Activated naive CD8-positive, alpha-beta T cell treated with anti-CD3 and anti-CD28 coated beads, Interleukin-2, amount 50 U/mL, for 24 hours (primary cell): Measurements from ENCODE around the gene SPACDR.
A peak's percentile ranks its signal among the peaks of the same experiment; 100 is the strongest.

Experiments
- ATAC-seq: fragments of 150-1000 bp; cut with Tn5 transposase; one replicate; pipeline ENCODE4 v1.10.0; 2021
- DNase-seq: peaks from one replicate; pipeline ENCODE4 v3.0.0; 2021
- H3K27ac Mint-ChIP-seq: one replicate; pipeline ENCODE4 v1.8.0; 2021; ENCODE audit warnings: mild to moderate bottlenecking, mixed read lengths
- H3K27me3 Mint-ChIP-seq: one replicate; pipeline ENCODE4 v1.8.0; 2021; ENCODE audit warnings: mixed read lengths
- H3K36me3 Mint-ChIP-seq: one replicate; pipeline ENCODE4 v1.8.0; 2021; ENCODE audit warnings: low read depth, mixed read lengths
- H3K4me1 Mint-ChIP-seq: one replicate; pipeline ENCODE4 v1.8.0; 2021; ENCODE audit warnings: mixed read lengths
- H3K4me3 Mint-ChIP-seq: one replicate; pipeline ENCODE4 v1.8.0; 2021; ENCODE audit warnings: mild to moderate bottlenecking, moderate library complexity, mixed read lengths
- H3K9me3 Mint-ChIP-seq: one replicate; pipeline ENCODE4 v1.8.0; 2021; ENCODE audit warnings: mixed read lengths

The SPACDR gene

DNA sequence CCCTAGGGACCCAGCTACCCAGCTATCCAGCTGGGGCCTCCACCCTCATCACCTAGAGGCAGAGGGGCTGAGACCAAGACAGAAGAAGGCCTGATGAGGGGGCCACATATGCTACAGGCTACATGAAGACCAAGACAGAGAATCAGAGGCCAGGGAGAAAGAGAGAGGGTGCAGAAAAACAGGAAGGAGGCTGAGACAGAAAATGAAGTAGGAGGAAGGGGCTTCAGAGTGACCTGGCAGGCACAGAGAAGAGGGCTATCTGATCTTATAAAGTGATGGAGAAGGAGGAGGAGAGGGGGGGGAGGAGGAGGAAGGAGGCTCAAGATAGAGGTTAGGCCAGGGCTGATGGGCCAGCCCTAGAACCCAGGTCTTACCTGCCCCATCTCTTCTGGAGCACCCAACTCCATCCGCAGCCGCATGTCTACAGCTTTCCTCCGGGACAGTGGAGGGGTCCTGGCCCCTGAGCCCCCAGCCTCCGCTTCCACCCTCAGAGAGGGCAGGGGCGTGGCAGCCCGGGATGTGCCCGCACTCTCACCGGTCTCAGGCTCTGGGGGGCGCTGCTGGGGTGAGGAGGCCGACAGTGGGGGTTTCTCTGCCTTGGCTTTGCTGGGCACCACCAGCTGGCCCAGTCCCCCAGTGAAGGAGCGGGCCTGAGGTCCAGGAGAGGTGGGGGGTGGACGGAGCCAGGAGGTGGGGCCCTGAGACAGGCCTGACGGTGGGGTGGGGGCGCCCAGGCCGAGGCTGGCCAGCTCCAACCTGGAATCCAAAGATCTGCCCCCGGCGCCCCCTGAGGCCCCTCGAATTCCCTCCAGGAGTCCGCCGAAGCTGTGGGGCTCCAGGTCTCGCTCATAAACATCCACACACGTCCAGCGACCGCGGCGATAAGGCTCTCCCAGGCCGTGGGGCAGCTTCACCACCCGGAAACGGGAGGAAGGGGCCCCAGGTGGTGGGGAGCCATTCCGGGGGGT is 13.1 kb upstream of the SPACDR start:
- H3K4me3 Mint-ChIP-seq, result peak overlapping the region; percentile 89
- H3K9me3 Mint-ChIP-seq, result no peaks in the 10 kb centered on the region
- ATAC-seq (no peak), DNase-seq (peak; percentile 80)
- no peaks in the 10 kb centered on the region for H3K27me3 Mint-ChIP-seq
- H3K4me1 Mint-ChIP-seq, result peaks cover 50% of the 10 kb centered on the region
- peak overlapping the region; percentile 88 for H3K27ac Mint-ChIP-seq
- H3K36me3 Mint-ChIP-seq, result peaks cover 16% of the 10 kb centered on the region

DNA sequence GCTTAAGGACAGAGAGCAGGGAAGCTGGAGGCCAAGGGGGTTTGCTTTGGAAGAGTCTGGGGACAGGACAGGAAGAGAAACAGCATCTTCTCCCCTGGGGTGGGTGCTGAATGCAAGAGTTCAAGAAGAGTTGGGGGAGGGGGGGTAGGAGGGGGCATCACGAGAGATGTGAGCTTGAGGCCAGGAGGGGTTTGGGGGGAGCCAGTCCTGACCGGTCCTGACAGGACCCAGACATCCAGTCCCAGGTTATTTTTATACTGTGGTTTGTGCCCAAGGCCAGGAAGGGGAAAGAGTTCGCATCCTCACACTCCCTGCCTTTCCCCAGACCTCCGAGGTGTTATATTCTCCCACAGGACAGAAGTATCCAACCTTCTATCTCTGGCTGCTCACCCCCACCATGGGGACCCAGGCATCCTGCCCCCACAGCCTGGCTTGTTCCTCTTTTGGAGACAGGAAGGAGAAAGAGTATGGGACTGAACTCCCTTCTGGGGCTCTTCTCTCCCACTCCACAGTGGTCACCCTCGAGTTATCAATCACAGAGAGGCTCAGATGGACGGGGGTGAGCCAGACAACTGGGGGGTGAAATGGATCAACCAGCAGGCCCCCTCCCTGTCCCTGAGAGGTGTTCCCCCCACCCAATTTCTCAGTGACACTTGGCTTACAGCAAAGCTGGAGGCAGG is 12.2 kb upstream of the SPACDR start:
- Mint-ChIP-seq H3K4me3 (peak overlapping the region; percentile 89), H3K36me3 (peaks cover 16% of the 10 kb centered on the region), H3K27ac (peak overlapping the region; percentile 88), H3K9me3 (no peaks in the 10 kb centered on the region), H3K27me3 (no peaks in the 10 kb centered on the region), H3K4me1 (peaks cover 49% of the 10 kb centered on the region)
- ATAC-seq (no peak), DNase-seq (no peak)

DNA sequence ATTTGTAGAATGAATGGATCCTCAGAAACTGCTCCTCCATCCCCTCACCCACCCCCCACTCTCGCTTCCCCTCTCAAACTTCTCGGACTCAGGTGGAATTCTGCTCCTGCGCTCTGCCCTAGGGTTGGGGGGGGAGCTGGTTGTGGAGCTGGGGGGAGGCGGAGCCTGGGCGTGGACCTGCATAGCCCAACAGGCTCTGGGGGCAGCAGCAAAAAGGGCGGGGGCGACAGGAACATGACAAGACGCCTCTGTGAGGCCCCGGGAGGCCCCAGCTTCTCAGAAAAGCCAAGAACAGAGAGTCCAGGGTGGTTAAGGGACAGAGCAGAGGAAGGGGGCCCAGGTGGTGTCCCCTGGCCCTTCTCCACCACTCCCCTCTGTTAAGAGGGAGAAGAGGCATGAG is 11.5 kb upstream of the SPACDR start:
- peak overlapping the region; percentile 89 for H3K4me3 Mint-ChIP-seq
- H3K27me3 Mint-ChIP-seq, result no peaks in the 10 kb centered on the region
- ATAC-seq (no peak), DNase-seq (peak; percentile 47)
- peaks cover 49% of the 10 kb centered on the region for H3K4me1 Mint-ChIP-seq
- peaks cover 16% of the 10 kb centered on the region for H3K36me3 Mint-ChIP-seq
- peak overlapping the region; percentile 83 for H3K27ac Mint-ChIP-seq
- H3K9me3 Mint-ChIP-seq, result no peaks in the 10 kb centered on the region

DNA sequence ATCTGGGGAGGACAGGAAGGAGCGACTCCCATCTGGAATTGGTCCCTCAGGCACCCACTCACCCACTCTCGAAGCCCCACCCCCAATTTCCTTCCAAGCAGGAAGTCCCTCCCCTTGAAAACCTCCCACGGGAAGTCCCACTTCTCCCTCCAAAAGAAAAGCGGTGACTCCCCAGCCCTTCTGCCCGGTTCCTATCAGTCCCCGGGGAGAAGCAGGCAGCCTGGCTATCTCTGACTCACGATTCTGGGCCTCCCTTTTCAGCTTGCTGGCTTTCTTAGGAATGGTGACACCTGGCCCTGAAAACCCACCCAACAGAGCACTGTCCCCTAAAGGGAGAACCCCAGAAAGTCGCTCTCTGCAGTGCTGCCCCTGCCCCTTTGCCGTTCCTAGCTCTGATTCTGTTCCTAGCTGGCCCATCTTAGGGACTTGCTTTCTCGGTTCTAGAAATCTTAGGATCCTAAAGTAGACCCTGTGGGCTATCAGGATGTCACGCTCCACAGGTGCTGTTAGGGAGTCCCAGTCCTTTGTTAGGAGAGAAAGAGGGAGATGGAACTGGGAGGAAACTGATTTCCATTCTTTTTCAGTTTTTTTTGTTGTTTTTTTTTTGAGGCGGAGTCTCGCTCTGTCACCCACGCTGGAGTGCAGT is 8.9 kb upstream of the SPACDR start:
- Mint-ChIP-seq H3K36me3 (peaks cover 16% of the 10 kb centered on the region), H3K4me1 (peaks cover 53% of the 10 kb centered on the region), H3K9me3 (no peaks in the 10 kb centered on the region), H3K27ac (peak overlapping the region; percentile 69), H3K4me3 (no peak overlapping the region), H3K27me3 (no peaks in the 10 kb centered on the region)
- ATAC-seq (no peak), DNase-seq (no peak)

DNA sequence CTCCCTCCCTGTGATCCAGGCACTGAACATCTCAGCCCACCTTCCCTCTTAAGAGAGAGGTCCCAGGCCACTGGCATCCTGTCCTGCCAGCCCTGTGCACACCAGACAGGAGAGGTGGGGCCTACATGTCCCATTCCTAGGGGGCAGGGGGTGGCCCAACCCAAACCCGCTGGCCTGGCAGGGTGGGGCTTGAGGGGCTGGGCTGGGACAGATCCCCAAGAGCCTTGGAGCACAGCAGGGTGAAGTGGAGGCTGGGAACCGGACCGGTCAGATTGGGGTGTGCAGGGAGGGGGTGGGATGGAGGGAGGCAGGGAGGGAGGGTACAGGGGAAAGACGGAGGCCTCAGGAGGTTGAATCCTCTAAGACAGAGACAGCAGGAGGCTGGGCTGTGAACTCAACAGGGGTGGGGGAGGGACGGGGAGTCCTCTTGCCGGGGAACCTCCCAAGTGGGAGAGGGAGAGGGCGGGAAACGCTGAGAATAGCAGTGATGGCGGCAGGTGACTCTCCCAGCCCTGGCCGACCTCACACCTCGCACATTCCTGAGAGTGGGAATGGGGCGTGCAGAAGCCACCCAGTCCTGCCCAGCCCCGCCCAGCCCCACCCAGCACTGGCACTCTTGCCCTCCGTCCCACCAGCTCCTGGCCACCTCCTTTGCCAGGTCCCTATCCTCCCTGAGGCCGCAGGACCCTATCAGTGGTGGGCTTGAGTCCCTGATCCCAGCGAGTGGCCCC is 8.2 kb upstream of the SPACDR start:
- Mint-ChIP-seq H3K27ac (no peak overlapping the region), H3K36me3 (peaks cover 16% of the 10 kb centered on the region), H3K27me3 (no peaks in the 10 kb centered on the region), H3K4me3 (no peak overlapping the region), H3K4me1 (peaks cover 53% of the 10 kb centered on the region), H3K9me3 (no peaks in the 10 kb centered on the region)
- ATAC-seq (no peak), DNase-seq (no peak)

DNA sequence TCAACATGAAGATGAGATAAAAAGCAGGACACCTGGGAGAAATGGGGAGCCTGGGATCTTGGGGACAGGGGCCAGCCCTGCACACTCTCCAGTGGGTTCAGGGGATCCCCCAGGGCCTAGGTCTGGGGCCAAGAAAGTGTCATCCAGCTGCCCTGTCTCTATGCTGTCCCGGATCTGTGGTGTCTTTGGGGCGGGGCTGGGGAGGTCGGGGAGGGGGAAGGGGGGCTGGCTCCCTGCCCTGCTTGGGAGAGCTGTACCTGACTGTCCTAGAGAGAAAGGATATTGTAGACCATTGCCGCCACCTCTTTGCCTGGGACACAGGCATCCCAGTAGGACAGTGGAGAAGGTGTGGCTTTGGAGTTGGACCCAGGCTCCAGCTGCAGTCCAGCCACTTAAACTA is 7.0 kb upstream of the SPACDR start:
- Mint-ChIP-seq H3K27ac (no peak overlapping the region), H3K4me1 (peaks cover 40% of the 10 kb centered on the region), H3K36me3 (peaks cover 17% of the 10 kb centered on the region), H3K4me3 (no peak overlapping the region), H3K27me3 (no peaks in the 10 kb centered on the region), H3K9me3 (no peaks in the 10 kb centered on the region)
- DNase-seq (no peak), ATAC-seq (no peak)

DNA sequence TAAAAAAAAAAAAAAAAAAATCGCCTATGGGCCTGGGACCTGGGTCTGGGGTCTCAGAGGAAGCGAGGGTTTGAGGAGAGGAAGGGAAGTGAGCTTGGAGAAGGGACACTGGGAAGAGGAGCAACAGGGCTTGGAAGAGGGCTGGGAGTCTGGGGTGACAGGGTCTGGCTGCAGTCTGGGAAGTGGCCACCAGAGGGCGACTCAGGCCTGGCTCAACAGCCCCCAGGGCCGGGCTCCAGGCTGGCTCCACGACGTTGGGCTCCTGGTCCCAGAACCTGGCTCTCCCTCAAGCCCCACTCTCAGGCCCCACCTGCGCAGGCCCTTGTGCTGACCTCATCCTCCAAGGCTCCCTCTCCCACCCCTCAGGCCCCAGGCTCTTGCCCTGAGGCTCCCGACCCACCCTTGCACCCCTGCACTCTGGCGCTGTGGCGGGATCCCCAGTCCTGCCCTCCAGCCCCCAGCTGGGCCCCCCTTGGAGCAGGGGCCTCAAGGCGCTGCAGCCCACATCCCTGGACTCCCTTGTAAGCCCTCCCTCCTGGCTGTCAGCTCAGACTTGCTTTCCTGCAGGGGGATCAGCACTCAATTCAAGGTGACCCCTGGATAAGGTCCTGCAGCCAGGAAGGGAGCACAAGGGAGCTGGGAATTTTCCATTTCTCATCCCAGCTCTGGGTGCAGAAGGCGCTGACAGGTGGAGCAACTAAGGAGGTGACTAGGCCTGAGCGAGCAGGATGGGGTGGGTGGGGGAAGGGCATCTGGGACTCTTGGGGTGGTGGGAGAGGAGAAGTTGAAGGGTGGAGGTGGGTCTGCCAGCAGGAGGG is 5.4 kb upstream of the SPACDR start:
- Mint-ChIP-seq H3K9me3 (no peaks in the 10 kb centered on the region), H3K4me1 (peaks cover 26% of the 10 kb centered on the region), H3K4me3 (no peak overlapping the region), H3K36me3 (peaks cover 9% of the 10 kb centered on the region), H3K27me3 (no peaks in the 10 kb centered on the region), H3K27ac (no peak overlapping the region)
- ATAC-seq, result peak; percentile 82
- DNase-seq, result peak; percentile 91

DNA sequence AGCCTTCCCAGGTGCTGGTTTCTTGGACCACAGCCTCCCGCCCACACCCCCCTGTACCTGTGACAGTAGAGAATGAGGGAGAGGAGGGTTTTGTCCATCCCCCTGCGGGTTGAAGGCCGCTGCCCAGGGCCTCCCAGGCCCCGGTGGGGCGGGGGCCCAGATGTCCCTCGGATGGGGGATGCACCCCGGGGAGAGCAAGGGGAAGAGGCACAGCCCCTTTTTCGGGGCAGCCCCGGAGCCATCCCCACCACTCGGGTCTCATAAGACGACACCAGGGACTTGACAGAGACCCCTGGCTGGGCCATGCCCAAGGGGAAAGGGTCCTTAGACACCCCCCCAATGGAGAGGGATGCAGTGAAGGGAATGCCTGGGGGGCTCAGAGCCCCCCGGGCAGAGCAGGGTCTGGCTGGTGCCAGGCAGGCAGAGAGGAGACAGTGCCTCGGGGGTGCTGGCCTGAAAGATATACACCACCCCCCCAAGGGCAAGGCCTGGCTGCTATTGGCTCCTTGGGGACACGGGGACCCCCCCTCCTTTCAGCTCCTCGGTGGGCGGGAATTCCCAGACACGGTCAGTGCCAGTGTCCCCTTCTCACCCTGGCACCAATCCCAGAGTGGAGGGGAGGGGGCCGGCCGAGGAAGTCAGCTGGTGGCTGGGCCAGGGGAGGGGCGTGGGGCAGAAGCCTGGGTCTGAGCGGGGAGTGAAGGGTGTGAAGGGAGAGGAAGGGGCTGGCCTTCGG is 3.7 kb upstream of the SPACDR start:
- Mint-ChIP-seq H3K27me3 (no peaks in the 10 kb centered on the region), H3K36me3 (peaks cover 5% of the 10 kb centered on the region), H3K9me3 (no peaks in the 10 kb centered on the region), H3K4me1 (peaks cover 9% of the 10 kb centered on the region), H3K4me3 (no peak overlapping the region), H3K27ac (no peak overlapping the region)
- ATAC-seq (no peak), DNase-seq (no peak)

DNA sequence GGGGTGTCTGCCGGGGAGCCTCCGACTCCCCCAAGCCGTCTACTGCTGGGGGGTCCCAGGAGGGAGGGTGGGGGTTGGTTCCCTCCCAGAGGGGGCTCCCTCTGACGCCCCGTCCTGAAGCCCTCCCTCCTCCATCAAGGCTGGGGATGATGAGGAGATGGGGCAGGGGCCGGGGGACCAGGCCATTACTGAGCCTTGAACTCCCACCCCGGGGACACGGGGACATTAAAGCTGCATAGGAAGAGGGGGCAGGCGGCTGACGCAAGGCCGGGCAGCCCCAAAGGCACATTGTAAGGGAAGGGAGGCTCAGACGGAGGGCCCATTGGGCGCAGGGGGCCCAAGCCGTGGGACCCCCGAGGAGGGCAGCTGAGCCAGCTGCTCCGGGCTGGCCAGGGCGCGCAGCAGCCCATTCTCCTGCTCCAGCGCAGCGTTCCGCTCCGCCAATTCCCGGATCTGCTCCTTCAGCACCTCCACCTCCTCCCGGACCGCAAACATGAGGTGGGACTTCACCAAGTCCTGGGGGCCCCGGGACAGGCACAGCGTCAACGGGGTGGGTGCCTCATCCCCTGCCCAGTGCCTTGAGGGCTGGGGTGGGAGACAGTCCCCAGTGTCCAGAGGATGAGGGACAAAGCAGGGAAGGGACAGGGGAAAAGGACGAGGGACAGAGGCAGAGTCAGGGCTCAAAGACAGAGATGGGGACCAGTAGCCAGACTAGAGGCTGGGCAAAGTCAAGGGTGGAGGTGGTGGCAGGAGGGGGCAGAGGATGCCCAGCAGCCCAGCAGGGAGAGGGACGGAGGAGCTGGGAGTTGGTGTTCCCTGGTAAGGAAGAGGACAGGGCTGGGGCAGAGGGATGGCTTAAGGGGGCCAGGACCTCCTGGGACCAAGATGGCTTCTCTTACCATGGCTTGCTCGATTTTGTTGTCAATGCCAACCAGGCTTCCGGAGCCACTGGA is 2.9 kb upstream of the SPACDR start:
- Mint-ChIP-seq H3K4me3 (no peak overlapping the region), H3K4me1 (peaks cover 9% of the 10 kb centered on the region), H3K36me3 (peaks cover 5% of the 10 kb centered on the region), H3K27ac (no peak overlapping the region), H3K9me3 (no peaks in the 10 kb centered on the region), H3K27me3 (no peaks in the 10 kb centered on the region)
- DNase-seq, result no peak
- no peak for ATAC-seq

DNA sequence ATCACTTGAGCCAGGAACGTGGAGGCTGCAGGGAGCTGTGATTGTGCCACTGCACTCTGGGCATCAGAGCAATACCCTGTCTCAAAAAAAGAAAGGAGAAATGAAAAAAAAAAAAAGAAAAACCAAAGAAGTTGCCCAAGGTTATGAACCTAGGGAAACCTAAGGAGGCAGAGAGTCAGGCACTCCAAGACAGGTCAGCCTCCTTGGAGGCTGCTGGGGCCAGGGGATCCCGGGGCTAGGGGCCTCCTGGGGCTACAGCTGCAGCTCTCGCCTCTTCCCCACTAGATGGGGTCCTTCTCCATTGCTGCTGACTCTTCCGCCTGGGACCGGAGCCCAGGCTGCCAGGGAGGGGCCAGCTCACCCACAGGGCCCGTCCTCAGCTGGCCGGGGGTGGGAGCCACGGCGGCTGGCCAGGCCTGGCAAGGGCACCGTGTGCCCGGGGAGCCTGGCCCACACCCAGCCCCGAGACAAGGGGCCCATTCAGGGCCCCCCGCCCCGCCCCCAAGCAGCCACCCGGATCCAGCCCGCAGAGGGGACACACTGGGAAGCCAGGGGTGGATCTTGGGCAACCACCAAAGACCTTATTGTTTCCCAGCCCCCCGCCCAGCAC is 1.7 kb upstream of the SPACDR start:
- Mint-ChIP-seq H3K4me3 (no peak overlapping the region), H3K27ac (no peak overlapping the region), H3K27me3 (no peaks in the 10 kb centered on the region), H3K36me3 (peaks cover 5% of the 10 kb centered on the region), H3K9me3 (no peaks in the 10 kb centered on the region), H3K4me1 (peaks cover 9% of the 10 kb centered on the region)
- ATAC-seq, result no peak
- DNase-seq, result no peak

DNA sequence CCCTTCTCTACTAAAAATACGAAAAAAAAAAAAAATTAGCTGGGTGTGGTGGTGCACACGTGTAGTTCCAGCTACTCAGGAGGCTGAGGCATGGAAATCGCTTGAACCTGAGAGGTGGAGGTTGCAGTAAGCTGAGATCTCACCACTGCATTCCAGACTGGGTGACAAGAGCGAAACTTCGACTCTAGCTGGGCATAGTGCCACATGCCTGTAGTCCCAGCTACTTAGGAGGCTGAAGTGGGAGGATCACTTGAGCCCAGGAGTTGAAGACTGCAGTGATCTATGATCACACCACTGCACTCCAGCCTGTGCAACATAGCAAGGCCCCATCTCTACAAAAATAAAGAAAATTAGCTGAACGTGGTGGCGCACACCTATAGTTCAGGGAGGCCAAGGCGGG is 1.2 kb upstream of the SPACDR start:
- Mint-ChIP-seq H3K36me3 (peaks cover 5% of the 10 kb centered on the region), H3K9me3 (no peaks in the 10 kb centered on the region), H3K27me3 (no peaks in the 10 kb centered on the region), H3K4me1 (peaks cover 7% of the 10 kb centered on the region), H3K27ac (no peak overlapping the region), H3K4me3 (no peak overlapping the region)
- ATAC-seq (no peak), DNase-seq (no peak)

DNA sequence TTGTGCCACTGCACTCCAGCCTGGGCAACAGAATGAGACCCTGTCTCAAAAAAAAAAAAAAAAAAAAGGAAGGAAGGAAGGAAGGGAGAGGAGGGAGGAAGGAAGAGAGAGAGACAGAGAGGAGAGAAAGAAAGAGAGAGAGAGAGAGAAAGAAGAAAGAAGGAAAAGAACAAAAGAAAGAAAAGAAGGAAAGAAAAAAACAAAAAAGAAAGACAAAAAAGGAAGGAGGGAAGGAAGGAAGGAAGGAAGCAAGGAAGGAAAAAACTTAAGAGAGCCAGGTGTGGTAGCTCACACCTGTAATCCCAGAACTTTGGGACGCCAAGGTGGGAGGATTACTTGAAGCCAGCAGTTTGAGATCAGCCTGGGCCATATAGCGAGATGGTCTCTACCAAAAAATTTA is 731 bp upstream of the SPACDR start:
- Mint-ChIP-seq H3K9me3 (no peaks in the 10 kb centered on the region), H3K27ac (no peak overlapping the region), H3K36me3 (peaks cover 5% of the 10 kb centered on the region), H3K4me3 (no peak overlapping the region), H3K27me3 (no peaks in the 10 kb centered on the region), H3K4me1 (peaks cover 4% of the 10 kb centered on the region)
- ATAC-seq, result no peak
- no peak for DNase-seq
